Skeletal muscle tissue (tissue), 4 donors: ENCODE measurements around the gene DNAAF5. TPM values are rescaled to one million over a fixed set of nuclear protein-coding genes. Genes with fewer than 3 reads are reported as not detected.

Source experiments
- H3K27ac ChIP-seq: one replicate; pipeline ENCODE4 v1.7.0; 2013; ENCODE audit warnings: mild to moderate bottlenecking, low read depth, low read length, inconsistent platforms
- H3K27me3 ChIP-seq, 3 donors: one replicate each; pipeline ENCODE4 v1.7.0; 2013; ENCODE audit warnings: low read length in 3 of 3; ENCODE audit not compliant: control insufficient read depth in 3 of 3, insufficient read depth in 3 of 3
- H3K36me3 ChIP-seq, 3 donors: one replicate each; pipeline ENCODE4 v1.7.0; 2013; ENCODE audit warnings: low read length in 3 of 3; ENCODE audit not compliant: control insufficient read depth in 3 of 3, insufficient read depth in 3 of 3
- H3K4me1 ChIP-seq, 3 donors: one replicate each; pipeline ENCODE4 v1.7.0; 2013; ENCODE audit warnings: low read length in 3 of 3, mild to moderate bottlenecking in 3 of 3; ENCODE audit not compliant: control insufficient read depth in 3 of 3, insufficient read depth in 3 of 3
- H3K4me3 ChIP-seq, 3 donors: one replicate each; pipeline ENCODE4 v1.7.0; 2013; ENCODE audit warnings: low read length in 3 of 3
- H3K9ac ChIP-seq, 3 donors: one replicate each; pipeline ENCODE4 v1.7.0; 2013; ENCODE audit warnings: low read length in 3 of 3, mild to moderate bottlenecking in 3 of 3, moderate library complexity in 2 of 3, low read depth in 1 of 3
- H3K9me3 ChIP-seq, 3 donors: one replicate each; pipeline ENCODE4 v1.7.0; 2013; ENCODE audit warnings: low read length in 3 of 3; ENCODE audit not compliant: control insufficient read depth in 3 of 3
- total RNA-seq: library from RNA; depleted of rRNA; stranded (reverse); fragments of >200 nt; gene quantifications from one replicate; pipeline ENCODE4 v1.2.3, GENCODE V29; 2014
- donor health status: Osteomylitis.

Gene DNAAF5
- total RNA-seq, 1 donor from 2014 or later, result 13.0 TPM

- H3K9ac ChIP-seq, result peak overlapping the region; percentile 50 to 62 (median 51)
- peak overlapping the region; percentile 12 for H3K27ac ChIP-seq
- H3K4me1 ChIP-seq, result peaks cover 34 to 53% (median 49%) of the 10 kb centered on the region in 3 donors
- H3K4me3 ChIP-seq, result peak overlapping the region; percentile 25 to 45 (median 38)
- no peaks in the 10 kb centered on the region for H3K9me3 ChIP-seq
- no peaks in the 10 kb centered on the region for H3K27me3 ChIP-seq
- peaks cover 2 to 19% (median 8%) of the 10 kb centered on the region in 3 donors for H3K36me3 ChIP-seq
These were observed 1.4 kb downstream of the DNAAF5 start for GRCh38 chr7:727806-728460.

- H3K27me3 ChIP-seq, result no peaks in the 10 kb centered on the region
- H3K27ac ChIP-seq, result peak overlapping the region; percentile 12
- H3K9ac ChIP-seq, result peak overlapping the region in 1 of 3 donors; percentile 9
- H3K9me3 ChIP-seq, result no peaks in the 10 kb centered on the region
- H3K4me1 ChIP-seq, result peaks cover 34 to 53% (median 49%) of the 10 kb centered on the region in 3 donors
- no peak overlapping the region for H3K4me3 ChIP-seq
- H3K36me3 ChIP-seq, result peaks cover 2 to 19% (median 8%) of the 10 kb centered on the region in 3 donors
These were observed 2.1 kb downstream of the DNAAF5 start for GRCh38 chr7:728602-729001.

GRCh38 chr7:729140-730000, 2.9 kb downstream of the DNAAF5 start:
- Histone ChIP-seq H3K4me3 (no peak overlapping the region), H3K27ac (no peak overlapping the region), H3K9ac (no peak overlapping the region), H3K9me3 (no peaks in the 10 kb centered on the region), H3K27me3 (no peaks in the 10 kb centered on the region), H3K36me3 (peaks cover 8 to 19% (median 8%) of the 10 kb centered on the region in 3 donors), H3K4me1 (peaks cover 34 to 53% (median 49%) of the 10 kb centered on the region in 3 donors)

GRCh38 chr7:730501-731439, 4.3 kb downstream of the DNAAF5 start:
- peak overlapping the region; percentile 73 to 86 (median 81) for H3K9ac ChIP-seq
- peaks cover 0 to 6% (median 3%) of the 10 kb centered on the region in 3 donors for H3K9me3 ChIP-seq
- H3K4me1 ChIP-seq, result peaks cover 34 to 50% (median 46%) of the 10 kb centered on the region in 3 donors
- H3K27ac ChIP-seq, result peak overlapping the region; percentile 99
- H3K27me3 ChIP-seq, result no peaks in the 10 kb centered on the region
- H3K4me3 ChIP-seq, result peak overlapping the region; percentile 9 to 58 (median 49)
- H3K36me3 ChIP-seq, result peaks cover 14 to 24% (median 15%) of the 10 kb centered on the region in 3 donors

GRCh38 chr7:731440-732085, 5.1 kb downstream of the DNAAF5 start:
- H3K4me1 ChIP-seq, result peaks cover 29 to 43% (median 41%) of the 10 kb centered on the region in 3 donors
- H3K27me3 ChIP-seq, result no peaks in the 10 kb centered on the region
- peak overlapping the region; percentile 73 to 86 (median 81) for H3K9ac ChIP-seq
- peaks cover 14 to 24% (median 15%) of the 10 kb centered on the region in 3 donors for H3K36me3 ChIP-seq
- H3K9me3 ChIP-seq, result peaks cover 0 to 6% (median 3%) of the 10 kb centered on the region in 3 donors
- H3K27ac ChIP-seq, result peak overlapping the region; percentile 99
- peak overlapping the region; percentile 32 to 58 (median 49) for H3K4me3 ChIP-seq

- Histone ChIP-seq H3K9me3 (peaks cover 0 to 6% (median 3%) of the 10 kb centered on the region in 3 donors), H3K9ac (peak overlapping the region; percentile 65 to 86 (median 73)), H3K36me3 (peaks cover 14 to 24% (median 15%) of the 10 kb centered on the region in 3 donors), H3K27me3 (no peaks in the 10 kb centered on the region), H3K4me3 (peak overlapping the region in 2 of 3 donors; percentile 32 to 58), H3K4me1 (peaks cover 29 to 43% (median 41%) of the 10 kb centered on the region in 3 donors), H3K27ac (peak overlapping the region; percentile 99)
These were observed 5.6 kb downstream of the DNAAF5 start for GRCh38 chr7:732094-732541.

- peaks cover 0 to 6% (median 3%) of the 10 kb centered on the region in 3 donors for H3K9me3 ChIP-seq
- peaks cover 14 to 24% (median 15%) of the 10 kb centered on the region in 3 donors for H3K36me3 ChIP-seq
- peak overlapping the region in 2 of 3 donors; percentile 65 to 86 for H3K9ac ChIP-seq
- H3K27me3 ChIP-seq, result no peaks in the 10 kb centered on the region
- peaks cover 29 to 43% (median 41%) of the 10 kb centered on the region in 3 donors for H3K4me1 ChIP-seq
- peak overlapping the region; percentile 99 for H3K27ac ChIP-seq
- H3K4me3 ChIP-seq, result peak overlapping the region in 2 of 3 donors; percentile 32 to 58
These were observed 6.1 kb downstream of the DNAAF5 start for GRCh38 chr7:732556-732955.

- Histone ChIP-seq H3K27ac (no peak overlapping the region), H3K9me3 (peaks cover 0 to 6% (median 3%) of the 10 kb centered on the region in 3 donors), H3K27me3 (no peaks in the 10 kb centered on the region), H3K36me3 (peaks cover 12 to 21% (median 15%) of the 10 kb centered on the region in 3 donors), H3K9ac (no peak overlapping the region), H3K4me1 (peaks cover 27 to 45% (median 40%) of the 10 kb centered on the region in 3 donors), H3K4me3 (no peak overlapping the region)
These were observed 7.7 kb downstream of the DNAAF5 start for GRCh38 chr7:734214-734613.
